Umbilical cord (tissue), 2 donors: ENCODE results near the gene ZNF197. TPM values are rescaled to one million over a fixed set of nuclear protein-coding genes. Genes with fewer than 3 reads are reported as not detected.
"Not testable (repeated sequence)": the region's sequence is repeated elsewhere in the genome, so short reads cannot be mapped to it uniquely, and the experiment has no call there.

Experiments used
- DNase-seq: peaks from one replicate; pipeline ENCODE4 v3.0.0-alpha.2; 2015; ENCODE audit warnings: low spot score
- total RNA-seq: library from RNA; depleted of rRNA; stranded (reverse); fragments of >200 nt; gene quantifications from one replicate; pipeline ENCODE4 v1.2.3, GENCODE V29; 2014; ENCODE audit warnings: low replicate concordance; ENCODE audit not compliant: insufficient read depth

The ZNF197 gene
- 38.3 TPM for total RNA-seq

DNA sequence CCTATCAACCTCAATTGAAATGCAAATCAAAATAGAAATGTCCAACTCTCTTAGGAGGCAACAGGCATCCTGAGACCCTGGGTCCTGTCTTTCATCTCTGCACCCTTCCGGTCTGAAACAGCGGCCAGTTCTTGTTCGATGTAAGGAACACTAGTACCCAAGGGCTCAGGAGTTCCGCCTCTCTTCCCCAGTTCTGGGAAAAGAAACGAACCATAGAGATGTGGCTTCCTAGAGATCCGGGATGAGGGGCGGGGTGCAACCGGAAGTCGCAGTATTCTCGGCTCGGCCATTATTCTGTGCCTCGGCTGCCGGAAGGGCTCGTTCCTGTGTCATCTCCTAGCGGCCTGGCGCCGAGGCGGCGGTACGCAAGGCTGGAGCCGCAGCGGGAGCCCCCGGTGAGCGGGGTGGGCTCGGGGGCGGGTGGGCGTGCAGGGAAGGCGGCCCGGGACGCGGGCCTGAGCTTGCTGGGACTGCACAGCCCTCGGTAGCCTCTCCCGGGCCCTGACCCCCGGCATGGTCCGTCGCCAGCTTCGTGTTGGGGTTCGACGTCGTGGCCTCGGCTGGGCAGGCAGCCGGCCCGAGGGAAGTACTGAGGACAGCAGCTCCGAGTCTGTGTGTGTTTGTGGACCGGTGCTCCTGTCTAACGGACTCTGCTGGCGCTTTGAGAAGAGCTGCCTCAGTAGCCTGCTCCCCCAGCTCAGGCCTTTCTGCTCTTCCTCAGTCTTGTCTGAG lies at the start of gene ZNF197:
TSS of gene ZNF197 (plus strand) at position 288 of the 732 bp plus-strand sequence. CDS start 4,119 bp downstream, outside the sequence.
- peak; percentile 94 for DNase-seq

DNA sequence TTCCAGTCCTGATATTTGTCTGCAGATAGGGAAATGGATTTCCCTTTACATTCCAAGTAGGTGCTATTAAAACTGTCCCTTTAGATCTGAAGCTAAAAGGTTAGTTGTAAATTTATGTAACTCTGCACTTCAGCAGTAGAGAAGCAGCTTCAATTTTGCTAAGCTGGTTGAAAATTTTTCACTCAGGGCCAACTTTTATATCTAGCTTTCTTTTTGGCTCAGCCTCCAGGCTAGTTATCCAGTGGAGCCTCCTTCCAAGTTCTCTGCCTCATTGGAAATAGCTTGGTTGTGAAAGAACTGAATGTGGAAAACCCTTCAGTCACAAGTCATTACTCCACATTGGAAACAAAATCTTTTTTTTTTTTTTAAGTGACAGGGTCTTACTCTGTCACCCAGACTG lies 48.2 kb upstream of the ZNF197 start:
- peak; percentile 20 for DNase-seq

DNA sequence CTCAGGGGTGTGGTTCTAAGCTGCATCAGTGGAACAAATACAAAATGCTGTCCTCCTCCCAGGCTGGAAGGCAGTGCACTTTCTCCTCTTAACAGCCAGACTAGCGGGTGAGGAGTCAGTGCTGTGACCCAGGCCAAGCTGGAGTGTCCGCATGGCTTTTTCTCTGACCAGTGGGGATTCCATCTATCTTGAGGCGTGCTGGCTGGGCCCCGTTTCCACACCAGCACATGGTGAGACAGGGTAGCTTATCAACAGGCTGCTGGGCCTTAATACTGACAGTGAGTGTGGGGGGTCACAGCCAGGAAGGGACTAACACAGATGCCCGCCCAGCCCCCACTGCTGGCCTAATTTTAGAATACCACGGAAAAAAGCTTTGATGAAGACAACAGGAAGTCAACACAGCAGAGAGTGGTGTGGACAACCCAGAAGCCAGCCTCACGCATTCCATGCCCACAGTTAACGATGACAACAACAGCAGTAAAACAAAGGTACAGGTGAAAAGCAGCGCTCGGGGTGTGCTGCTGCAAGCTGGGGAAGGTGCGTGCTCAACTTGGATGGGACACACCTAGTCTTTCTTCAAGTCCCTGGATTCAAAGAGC lies 47.4 kb upstream of the ZNF197 start:
- not testable (repeated sequence) for DNase-seq

DNA sequence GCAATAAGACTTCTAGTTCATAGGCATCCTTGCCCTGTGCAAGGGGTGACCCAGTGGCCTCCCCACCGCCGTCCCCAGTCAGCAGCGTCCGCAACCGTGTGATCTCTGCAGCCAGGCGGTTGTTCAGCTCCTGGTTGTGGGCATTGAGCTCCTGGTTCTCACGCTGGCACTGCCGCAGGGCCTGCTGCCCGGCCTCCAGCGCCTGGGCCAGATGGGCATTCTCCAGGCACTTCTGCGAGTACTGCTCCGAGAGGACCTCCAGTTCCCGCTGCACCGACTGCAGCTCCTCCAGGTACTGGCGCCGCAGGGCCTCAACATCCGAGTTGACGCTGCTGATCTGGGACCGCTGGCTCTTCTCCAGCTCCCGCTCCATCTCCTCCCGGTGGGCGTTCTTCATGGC lies 46.5 kb upstream of the ZNF197 start:
- not testable (repeated sequence) for DNase-seq

DNA sequence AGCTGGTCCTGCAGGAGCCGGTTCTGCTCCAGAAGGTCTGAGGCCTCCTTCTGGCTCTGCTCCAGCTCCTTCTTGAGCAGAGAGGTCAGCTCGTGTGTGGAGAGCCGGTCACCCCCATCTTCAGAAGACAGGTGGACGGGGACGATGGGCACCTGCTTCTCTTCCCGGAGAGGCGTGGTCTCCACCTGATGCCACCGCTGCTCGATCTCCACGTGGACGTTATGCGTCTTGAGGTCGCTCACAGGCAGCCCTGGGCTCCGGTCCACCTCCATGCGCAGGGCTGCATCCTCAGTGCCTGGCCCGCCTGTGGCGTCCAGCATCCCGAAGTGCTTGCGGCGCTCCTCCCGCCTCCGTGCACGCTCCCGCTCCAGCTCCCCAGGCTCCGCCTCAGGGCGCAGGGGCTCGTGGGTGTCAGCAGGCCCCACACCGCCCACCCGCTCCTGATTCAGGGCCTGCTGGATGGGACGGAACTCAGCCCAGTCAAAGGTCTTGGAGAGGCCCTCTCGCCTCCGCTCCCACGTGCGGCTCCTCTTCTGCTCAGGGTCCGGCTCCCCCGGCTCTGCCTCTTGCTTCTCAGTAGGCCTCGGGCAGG lies 45.8 kb upstream of the ZNF197 start:
- not testable (repeated sequence) for DNase-seq

DNA sequence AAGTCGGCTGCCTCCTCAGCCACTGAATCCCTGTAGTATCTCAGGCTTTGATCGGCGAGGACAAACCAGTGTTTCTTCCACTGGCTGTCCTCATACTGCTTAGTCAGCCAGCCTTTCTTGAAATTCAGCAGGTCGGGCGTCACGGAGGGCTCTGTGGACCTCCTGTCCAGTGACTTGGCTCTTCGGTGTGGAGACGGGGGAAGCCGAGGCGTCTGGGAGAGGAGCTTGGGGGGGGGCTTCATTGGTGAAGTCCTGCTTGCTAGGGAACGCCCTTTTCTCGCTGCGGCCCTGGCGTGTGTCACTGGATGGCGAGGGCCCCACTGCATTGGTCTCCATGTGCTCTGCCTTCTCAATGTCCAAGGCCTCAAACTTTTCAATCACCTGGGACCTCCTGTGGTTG lies 45.1 kb upstream of the ZNF197 start:
- not testable (repeated sequence) for DNase-seq

DNA sequence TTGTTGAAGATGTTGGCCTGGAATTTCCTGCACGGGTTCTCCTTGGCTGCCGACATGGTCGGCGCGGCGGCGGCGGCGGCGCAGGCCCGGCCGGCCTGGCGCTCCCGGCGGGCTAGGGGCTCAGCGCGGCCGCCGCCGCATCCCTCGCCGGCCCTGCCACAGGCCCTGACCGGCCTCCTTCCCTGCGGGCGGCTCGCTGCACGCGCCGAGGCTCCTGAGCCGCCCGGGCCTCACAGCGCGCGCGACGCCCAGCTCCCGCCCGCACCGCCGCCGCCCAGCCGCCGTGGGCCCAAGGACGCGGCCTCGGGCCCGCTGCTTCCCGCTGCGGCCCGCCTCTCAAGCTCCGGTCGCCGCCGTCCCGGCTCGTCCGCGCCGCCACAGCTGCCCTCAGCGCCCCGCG lies 43.9 kb upstream of the ZNF197 start:
- not testable (repeated sequence) for DNase-seq

DNA sequence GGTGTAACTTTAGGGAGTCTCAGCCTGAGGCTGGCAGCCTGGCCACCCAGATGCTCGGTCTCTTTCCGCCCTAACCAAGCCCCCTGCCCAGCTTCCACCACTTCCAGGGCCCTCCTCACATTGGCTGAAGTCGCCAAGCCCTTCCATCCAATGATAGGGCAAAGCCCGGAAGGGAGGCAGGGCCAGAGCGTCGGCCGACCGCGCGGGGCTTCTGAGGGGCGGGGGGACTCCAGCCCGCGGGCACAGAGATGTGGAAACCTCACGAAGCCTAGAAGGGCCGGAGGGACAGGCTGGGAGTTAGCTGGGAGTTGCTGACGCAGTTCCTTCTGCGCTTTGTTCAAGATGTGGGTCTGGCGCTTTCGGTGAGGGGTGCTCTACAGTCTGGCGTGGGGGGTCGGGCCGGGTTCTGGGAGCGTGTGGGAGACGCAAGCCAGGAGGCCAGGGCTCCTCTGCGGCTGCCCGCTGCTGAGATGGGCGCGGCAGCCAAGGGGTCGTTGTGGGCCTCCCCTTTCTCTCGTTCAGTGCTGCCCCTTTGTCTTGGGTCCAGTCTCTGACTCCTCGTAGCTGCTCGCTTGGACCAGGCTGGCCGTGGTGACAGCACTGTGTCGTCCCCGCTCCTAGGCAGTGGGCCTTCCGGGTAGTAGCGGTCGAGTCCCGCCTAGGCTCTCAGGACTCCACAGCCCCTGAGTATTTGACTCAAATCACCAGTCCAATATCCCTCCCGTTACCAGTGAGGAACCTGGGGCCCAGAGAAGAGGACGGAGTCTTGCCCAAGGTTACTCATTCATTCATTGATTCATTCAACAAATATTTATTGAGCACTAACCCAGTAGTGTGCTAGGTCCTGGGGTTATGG lies 40.0 kb upstream of the ZNF197 start, which contains the start of gene ZNF660:
TSS of gene ZNF660 (plus strand) at position 319 of the 856 bp plus-strand sequence. CDS start 9,230 bp downstream, outside the sequence.
- DNase-seq = peak; percentile 95

DNA sequence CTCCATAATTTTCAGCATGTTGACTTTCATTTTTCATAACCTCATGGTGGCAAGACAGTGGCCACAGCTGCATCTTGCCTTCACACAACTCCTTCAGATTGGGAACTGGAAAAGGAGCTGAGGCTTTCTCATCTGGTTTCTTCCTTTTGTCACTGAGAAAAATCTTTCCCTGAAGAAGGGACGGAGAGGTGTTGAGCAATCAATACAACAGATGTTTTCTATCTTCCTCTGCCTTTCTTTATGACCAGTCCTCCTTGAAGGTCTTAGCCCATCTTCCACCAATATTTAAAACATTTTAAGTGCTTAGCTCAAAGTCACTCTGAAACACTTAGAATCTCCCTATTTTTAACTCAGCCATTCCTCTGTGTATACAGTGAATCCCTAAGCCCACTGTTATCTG lies 28.2 kb upstream of the ZNF197 start:
- DNase-seq = no peak

DNA sequence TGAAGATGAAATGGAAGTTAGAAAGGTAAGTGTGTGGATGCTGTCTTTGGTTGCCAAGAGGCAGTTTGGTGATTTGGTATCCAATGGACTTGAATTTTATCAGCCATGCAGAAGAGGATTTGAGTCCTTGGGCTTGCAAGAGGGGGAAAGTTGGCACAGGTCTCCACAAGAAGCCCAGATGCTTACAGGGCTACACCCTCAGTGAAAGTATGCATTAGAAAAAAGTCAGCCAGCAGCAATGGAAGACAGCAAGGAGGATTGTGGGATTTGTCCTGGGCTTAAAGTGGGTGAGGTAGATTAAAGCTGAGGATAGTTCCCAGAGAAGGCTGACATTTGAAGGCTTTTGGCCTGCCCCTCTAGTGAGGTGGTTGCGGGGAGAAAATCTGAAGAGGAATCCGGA lies 23.1 kb upstream of the ZNF197 start:
- no peak for DNase-seq

DNA sequence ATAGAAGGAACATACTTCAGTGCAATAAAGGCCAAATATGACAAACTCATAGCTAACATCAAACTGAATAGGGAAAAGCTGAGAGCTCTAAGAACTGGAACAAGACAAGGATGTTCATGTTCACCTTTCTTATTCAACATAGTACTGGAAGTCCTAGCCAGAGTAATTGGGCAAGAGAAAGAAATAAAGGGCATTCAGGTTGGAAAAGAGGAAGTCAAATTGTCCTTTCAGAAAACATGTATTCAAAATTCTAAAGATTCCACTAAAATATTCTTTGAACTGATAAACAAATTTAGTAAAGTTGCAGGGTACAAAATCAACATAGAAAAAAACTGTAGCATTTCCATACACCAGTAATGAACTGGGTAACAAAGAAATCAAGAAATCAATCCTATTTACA lies 12.2 kb upstream of the ZNF197 start:
- DNase-seq = no peak

DNA sequence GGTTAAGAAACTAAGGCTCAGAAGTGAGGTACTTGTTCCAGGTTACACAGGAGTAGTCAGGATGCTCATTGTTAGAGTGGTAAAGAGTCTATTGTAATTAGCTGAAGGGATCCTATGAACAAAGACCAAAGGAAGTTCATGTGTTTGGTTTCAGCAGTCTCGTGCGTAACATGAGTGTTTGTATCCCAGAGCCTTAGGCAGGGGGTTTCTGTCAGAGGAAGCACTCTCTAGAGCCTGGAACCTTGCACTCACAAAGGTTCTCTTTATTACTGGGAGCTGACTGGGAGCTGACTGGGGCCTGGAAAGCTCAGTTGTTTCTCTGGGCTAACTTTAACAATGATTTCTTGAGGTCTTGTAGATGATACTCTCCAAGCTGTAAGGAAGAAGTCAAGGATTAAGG lies 3.9 kb downstream of the ZNF197 start:
- no peak for DNase-seq

DNA sequence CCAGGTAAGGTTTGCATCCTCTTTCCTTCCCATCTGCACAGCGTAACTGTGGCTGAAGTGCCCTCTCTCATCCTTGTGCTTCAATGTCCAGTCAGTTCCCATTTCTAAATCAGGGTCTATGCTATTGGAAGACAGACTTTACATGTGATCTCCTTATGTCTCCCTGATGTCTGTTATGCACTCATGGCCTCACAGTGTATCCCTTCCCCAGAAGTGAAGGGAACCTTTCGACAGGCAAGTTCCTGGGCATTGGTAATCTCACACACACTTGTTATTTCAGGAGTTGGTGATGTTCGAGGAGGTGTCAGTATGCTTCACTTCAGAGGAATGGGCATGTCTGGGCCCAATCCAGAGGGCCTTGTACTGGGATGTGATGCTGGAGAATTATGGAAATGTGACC lies 7.4 kb downstream of the ZNF197 start:
- DNase-seq = no peak

DNA sequence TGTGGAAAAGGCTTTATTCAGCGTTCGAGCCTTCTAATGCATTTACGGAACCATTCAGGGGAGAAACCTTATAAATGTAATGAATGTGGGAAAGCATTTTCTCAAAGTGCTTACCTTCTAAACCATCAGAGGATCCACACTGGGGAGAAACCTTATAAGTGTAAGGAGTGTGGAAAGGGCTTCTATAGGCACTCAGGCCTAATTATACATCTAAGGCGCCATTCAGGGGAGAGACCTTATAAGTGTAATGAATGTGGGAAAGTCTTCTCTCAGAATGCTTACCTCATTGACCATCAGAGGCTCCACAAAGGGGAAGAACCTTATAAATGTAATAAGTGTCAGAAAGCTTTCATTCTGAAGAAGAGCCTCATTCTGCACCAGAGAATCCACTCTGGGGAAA lies 17.5 kb downstream of the ZNF197 start:
- DNase-seq = no peak

DNA sequence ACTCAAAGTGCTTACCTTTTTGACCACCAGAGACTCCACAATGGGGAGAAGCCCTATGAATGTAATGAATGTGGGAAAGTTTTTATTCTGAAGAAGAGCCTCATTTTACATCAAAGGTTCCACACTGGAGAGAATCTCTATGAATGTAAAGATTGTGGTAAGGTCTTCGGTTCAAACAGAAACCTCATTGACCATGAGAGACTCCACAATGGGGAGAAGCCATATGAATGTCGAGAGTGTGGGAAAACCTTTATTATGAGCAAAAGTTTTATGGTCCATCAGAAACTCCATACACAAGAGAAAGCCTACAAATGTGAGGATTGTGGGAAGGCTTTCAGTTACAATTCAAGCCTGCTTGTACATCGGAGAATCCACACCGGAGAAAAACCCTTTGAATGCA lies 18.2 kb downstream of the ZNF197 start:
- DNase-seq = no peak

DNA sequence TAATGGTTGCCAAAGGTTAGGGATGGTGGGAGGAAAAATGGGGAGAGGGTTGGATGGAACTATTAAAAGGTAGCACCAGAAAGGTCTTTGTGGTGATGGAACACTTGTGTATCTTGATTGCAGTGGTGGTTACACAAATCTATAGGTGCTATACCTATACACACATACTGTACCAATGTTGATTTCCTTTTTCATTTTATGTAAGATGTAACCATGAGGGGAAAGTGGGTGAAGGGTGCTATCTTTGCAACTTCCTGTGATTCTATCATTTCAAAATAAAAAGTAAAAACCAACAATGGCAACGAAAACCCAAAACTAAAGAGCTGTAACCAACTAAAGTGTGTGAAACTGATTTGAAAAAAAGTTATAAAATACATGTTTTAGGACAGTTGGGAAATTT lies 22.9 kb downstream of the ZNF197 start:
- no peak for DNase-seq

DNA sequence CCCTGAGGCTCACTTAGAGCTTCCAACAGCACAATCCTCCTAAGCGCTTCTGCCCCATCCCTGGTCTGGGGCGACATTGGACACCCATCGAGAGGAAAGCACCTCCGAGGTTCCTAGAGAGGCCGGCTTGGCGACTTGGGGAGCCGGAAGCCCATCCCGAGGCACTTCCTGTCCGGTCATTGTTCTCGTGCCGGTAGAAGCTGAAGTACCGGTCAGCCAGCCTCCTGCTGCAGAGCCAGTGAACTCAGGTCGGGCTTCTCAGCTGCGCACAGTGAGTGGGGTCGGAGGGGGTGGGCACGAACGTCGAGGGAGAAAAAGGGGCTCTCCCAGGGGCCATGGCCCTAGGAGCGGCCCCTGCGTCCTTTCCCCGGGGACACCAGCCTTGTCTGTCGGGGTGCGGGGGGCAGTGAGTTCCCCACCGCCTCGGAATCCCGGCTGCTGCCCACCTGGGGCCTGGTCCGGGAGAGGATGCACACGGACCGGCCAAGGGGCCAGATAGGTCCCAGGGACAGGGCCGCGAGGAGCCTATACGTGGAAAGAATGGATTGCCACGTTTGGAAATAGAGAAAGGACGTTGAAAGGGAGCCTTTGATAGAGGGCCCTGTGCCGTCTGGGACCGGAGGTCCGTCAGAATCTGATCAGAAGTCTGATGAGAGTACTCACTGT lies 23.9 kb downstream of the ZNF197 start, which contains the start of gene ZNF35:
TSS of gene ZNF35 (plus strand) at position 169 of the 666 bp plus-strand sequence. CDS start 2,336 bp downstream, outside the sequence.
- peak; percentile 92 for DNase-seq

DNA sequence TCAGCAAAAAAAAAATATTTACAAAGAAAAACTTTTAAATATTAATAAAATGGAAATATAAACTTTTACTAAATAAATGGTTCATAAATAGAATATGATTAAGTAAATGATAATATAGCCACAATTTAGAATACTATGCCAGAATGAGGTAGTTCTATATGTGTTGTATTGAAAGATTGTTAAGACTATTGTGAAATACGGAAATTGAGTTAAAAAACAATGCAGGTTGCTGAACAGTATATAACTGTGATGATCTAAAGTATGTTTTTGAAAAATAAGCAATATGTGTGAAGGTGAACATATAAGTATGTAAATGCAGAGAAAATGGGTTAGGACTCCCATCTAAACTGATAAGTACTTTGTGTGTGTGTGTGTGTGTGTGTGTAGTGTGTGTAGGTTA lies 24.9 kb downstream of the ZNF197 start:
- no peak for DNase-seq

DNA sequence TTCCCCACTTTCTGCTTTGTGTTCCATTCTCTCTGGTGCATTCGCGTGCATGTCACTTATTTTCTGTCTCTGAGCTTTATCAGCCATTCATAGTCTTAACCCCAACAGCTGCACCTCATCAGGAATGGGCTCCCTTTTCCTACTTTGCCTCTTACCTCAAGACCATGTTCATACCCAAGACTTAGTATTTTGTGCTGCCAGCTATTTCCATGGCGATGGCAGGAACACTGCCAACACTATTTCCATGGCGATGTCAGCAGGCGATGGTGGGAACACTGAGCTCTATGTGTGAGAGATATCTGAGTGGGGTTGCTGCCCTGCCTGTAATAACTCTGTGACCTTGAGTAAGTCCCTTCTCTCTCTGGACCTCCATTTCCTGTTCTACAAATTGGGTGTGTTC lies 29.2 kb downstream of the ZNF197 start:
- DNase-seq = no peak

DNA sequence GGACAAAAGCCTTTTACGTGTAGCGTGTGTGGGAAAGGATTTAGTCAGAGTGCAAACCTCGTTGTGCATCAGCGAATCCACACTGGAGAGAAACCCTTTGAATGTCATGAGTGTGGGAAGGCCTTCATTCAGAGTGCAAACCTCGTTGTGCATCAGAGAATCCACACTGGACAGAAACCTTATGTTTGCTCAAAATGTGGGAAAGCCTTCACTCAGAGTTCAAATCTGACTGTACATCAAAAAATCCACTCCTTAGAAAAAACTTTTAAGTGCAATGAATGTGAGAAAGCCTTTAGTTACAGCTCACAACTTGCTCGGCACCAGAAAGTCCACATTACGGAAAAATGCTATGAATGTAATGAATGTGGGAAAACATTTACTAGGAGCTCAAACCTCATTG lies 34.2 kb downstream of the ZNF197 start:
- DNase-seq = no peak

DNA sequence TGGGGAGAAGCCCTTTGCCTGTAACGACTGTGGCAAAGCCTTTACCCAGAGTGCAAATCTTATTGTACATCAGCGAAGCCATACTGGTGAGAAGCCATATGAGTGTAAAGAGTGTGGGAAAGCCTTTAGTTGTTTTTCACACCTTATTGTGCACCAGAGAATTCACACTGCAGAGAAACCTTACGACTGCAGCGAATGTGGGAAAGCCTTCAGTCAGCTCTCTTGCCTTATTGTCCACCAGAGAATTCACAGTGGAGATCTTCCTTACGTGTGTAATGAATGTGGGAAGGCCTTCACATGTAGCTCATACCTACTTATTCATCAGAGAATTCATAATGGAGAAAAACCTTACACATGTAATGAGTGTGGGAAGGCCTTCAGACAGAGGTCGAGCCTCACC lies 34.6 kb downstream of the ZNF197 start:
- DNase-seq = no peak
